Measurements from ENCODE around the gene VDR.

Gene VDR

GRCh38 chr12:47870175-47870781 lies 34.5 kb downstream of the VDR start:
- no peak for DNase-seq (ENCODE audit: low read depth in 2 of 2)

DNA sequence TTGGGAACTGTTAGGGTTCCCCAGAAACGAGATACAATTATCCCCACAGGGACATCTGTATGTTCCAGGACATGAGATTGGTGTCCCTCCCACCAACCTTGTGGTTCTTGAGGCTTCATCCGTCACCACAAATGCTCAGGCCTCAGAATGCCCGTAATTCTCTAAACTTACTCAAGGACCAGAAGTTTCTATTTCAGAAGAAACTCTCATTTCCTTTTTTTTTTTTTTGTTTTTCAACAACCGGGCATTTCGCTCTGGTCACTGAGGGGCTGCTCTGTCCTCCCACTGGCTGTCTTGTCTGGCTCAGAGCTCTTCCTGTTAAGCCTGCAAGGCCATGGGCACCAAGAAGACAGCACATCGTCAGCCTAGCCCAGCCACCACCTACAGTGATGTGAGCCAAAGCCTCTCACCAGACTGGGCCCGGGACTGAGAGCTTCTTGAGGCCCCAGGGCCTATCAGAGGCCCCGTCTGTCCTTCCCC lies 36.2 kb downstream of the VDR start:
- DNase-seq (ENCODE audit: low read depth in 2 of 2) = no peak

- no peak for DNase-seq (ENCODE audit: low read depth in 2 of 2)
Observed at GRCh38 chr12:47868041-47868440, 36.8 kb downstream of the VDR start.

DNA sequence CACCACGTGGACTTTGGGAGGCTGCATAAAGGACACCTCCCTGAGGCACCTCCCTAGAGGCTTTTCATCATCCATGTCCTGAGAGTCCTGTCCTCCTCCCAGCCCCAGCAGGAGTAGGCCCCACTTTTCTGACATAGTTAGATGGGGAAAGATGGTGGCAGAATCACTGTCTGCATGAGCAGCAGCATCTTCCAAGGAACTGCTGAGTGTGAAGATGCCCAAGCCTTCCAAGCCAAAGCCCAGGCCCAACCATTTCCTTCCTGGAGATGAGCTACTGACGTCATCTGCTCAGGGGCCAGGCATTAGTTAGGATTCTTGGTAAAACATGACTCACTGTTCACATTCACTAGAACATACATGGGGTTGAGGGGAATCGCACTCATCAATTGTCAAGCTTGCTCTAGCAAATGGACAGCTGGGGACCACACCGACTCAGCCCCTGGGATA lies 37.3 kb downstream of the VDR start:
- DNase-seq (ENCODE audit: low read depth in 2 of 2) = peak; percentile 57 to 66

DNA sequence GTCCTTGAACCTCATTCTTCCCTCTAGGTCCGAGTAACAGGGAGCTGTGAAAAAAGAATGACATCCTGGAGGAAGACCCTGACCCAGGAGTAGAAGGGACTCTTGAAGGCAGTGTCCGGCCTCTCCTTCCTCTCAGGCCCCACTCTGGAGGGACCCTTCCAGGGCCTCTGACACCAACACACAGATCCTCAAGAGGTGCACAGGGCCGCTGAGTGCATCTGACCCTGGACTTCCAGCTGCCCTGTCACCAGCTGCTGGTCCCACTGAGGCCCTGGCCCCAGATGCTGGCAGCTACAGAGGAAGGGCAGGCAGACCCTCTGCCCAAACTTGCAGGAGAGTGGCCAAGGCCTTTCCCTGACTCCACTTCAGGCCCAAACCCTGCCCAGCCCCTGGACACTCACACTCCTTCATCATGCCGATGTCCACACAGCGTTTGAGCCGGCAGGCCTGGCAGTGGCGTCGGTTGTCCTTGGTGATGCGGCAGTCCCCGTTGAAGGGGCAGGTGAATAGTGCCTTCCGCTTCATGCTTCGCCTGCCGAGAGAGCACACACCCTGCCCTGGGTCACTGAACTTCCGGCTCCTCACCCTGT lies 40.1 kb downstream of the VDR start:
- no peak for DNase-seq (ENCODE audit: low read depth in 2 of 2)

DNA sequence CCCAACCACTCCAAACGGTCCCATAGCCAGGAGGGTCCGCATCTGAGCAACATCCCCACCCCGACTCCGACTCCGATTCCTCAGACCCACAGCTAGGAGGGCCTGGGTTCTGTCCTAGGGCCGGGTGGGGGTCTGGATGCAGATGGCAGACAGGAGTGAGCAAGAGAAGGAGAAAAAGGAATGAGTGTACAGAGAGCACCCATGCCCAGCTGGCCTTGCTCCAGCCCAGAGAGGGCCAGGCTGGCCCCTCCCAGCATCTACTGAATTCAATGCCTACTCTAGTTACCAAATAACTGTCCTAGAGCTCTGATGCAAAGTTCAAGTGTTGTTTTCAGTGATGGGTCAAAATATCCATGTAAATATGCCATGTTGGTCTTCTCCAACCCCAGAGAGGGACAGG lies 40.8 kb downstream of the VDR start:
- DNase-seq (ENCODE audit: low read depth in 2 of 2) = no peak

- no peak for DNase-seq (ENCODE audit: low read depth in 2 of 2)
Observed at GRCh38 chr12:47863467-47863866, 41.3 kb downstream of the VDR start.

DNA sequence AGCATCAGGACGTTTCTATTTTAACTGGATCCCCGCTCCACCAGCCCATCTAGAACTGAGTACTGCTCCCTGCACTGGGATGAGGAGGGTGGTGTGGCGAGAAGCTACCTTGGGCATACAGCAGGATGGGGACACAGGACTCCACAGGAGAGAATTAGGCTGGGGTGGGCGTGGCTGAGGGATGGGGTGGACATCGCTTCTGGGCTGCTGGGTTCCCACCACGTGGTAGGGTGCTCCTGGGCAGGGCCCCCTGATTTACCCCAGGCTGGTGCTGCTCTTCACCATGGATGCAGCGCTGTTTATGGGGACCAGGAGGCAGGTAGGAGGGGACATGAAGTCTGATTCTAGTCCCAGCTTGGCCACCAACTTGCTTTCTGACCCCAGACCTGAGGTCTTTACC lies 41.9 kb downstream of the VDR start:
- DNase-seq (ENCODE audit: low read depth in 2 of 2) = no peak

GRCh38 chr12:47862167-47862750 lies 42.5 kb downstream of the VDR start:
- no peak for DNase-seq (ENCODE audit: low read depth in 2 of 2)

DNA sequence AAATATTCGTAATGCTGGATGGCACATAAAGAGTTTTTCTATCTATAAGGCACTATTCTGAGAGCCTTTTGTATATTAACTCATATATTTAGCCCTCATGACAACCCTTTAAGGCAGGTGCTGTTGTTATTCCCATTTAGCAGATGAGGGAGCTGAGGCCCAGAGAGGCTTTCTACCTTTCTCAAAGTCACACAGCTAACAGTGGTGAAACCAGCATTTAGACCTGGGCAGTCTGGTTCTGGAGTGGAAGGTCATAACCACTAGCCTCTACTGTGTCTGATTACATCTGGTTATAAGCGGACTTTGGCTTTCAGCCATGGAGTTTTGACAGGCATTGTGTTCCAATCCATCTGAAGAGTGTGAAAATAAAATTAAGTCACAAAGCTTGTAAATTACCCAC lies 43.9 kb downstream of the VDR start:
- DNase-seq (ENCODE audit: low read depth in 2 of 2) = no peak

DNA sequence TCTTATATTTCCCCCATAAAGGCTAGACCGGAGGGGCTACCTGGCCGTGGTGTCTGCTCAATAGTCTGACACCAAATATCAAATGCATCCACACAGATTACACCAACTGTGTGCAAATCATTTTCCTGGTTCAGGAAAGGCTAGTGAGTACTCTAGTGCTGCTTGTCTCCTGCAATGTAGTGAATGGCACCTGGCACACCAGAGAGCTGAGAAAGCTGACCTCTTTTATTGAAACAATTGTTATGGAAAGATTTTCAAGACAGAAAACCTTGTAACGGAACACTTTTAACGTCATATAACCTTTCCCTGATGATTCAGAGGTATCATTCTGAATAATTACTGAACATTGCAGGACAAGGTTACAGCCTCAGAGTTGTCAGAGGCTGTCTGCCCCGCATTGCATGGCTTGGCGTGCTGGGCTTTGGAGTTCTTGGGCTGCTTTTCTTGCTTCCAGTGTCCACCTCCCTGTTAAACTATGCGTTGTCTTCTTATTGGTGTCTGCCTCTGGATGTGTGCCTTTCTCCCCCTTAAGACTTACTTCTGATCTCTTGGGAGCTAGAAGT lies 44.4 kb downstream of the VDR start:
- no peak for DNase-seq (ENCODE audit: low read depth in 2 of 2)

DNA sequence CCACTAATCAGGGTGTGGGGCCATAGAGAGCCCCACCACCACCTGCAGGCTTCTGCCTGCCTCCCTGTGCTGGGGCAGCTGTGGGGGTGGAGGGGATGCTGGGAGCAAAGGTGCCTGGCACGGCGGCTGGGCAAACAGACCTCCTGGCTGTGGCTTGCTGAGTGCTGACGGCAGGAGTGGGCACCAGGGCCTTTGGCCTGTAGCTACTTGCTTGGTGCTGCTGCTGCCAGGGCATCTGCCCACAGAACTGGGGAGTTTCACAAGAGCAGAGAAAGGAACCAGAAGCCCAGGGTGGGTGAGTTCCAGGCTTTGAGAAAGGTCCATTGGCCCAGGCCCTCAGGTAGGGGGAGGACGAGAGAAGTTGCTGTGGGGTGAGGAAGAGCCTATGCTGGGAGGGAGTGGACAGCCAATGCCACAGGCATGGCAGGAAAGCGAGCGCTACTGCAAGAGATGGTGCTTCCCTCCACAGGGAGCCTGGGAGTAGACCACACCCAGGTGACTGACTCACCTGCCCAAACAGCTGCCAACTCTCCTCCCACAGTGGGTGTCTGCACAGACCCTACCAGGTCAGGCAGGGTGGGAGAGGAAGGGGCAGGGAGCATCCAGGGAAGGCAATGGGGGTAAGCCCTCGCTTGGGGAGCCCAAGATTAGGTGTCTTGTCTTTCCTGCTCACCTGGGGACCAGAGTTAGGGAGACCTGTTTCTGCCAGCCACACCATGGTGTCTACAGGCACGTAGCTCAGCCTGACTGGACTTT lies 46.1 kb downstream of the VDR start:
- no peak for DNase-seq (ENCODE audit: low read depth in 2 of 2)

GRCh38 chr12:47856721-47857575 lies 47.8 kb downstream of the VDR start:
- DNase-seq (ENCODE audit: low read depth in 2 of 2) = no peak

DNA sequence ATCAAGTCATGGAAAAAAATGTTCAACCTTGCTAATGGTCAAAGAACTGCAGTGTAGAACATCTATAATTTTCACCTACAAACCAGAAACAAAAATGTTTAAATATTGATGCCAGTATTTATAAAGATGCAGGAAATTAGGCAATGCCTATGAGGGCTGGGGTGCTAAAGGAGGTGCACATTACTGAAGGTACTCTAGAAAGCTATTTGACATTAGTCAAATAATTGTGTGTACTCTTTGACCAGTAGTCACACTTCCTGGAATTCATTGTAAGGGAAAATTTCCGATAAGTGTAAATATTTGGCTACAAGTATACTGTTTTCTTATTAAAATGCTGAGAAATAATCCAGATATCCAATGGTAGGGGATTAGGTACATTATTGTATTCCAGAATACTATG lies 48.7 kb downstream of the VDR start:
- no peak for DNase-seq (ENCODE audit: low read depth in 2 of 2)

DNA sequence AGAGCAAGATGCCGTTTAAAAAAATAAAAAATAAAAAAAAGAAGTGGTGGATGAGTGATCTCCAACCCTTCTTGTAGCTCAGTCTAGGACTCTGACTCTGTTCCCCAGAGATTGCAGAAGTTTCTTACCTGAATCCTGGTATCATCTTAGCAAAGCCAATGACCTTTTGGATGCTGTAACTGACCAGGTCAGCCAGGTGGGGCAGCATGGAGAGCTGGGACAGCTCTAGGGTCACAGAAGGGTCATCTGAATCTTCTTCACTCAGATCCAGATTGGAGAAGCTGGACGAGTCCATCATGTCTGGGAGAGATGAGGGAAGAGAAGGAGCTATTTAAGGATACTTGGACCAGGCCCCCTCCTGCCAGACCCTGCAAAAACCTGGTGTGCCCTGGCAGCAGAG lies 49.3 kb downstream of the VDR start:
- no peak for DNase-seq (ENCODE audit: low read depth in 2 of 2)

GRCh38 chr12:47854531-47854930 lies 50.3 kb downstream of the VDR start:
- DNase-seq (ENCODE audit: low read depth in 2 of 2) = no peak

DNA sequence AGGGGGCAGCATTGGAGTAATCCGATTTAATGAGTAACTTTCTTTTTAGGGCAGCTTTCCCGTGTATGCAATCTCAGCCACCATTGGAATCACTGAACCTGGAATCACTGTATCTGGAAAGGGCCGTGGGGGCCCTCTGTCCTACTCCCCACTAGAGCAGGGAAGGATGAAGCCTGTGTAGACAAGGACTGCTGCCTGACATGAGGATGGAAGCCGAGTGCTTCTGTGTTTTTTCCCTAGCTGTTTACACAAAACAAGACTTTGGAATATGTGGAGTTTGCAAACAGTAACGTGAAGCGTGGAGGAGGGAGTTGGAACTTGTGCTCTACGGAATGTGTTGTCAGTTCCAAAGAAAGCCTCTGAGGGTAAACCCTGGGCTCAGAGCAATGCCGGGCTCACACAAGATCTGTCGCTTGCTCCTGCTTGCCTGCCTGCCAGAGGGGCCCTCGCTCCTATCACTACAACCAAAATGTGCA lies 52.7 kb downstream of the VDR start:
- no peak for DNase-seq (ENCODE audit: low read depth in 2 of 2)

DNA sequence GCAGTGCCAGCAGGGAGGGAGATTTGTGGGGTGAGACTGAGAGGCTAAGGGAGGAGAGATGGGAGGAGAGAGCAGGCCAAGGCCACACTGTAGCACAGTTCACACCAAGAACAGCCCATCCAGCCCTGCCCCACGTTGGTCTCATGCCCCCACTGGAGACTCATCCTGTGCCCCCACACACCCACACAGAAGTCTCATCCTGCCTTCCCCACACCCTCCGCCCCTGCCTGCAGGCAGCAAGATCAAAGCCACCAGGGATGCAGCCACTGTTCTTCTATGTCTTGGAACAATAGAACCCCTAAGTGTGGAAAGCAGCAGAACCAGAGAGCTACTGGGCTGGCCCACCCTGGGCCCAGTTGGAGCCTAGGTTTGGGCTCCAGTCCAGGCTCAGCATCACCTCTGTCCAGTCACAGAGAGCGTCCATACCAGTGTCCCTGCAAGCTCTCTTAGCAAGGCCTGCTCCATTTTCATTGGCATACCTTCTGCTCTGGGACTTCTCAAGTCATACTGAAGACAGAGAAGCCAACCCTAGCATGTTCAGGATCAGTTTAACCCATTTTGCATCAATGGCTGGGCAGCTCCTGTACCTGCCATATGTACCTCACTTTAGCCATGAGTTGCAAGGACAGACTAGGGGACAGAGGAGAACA lies 53.4 kb downstream of the VDR start:
- no peak for DNase-seq (ENCODE audit: low read depth in 2 of 2)

DNA sequence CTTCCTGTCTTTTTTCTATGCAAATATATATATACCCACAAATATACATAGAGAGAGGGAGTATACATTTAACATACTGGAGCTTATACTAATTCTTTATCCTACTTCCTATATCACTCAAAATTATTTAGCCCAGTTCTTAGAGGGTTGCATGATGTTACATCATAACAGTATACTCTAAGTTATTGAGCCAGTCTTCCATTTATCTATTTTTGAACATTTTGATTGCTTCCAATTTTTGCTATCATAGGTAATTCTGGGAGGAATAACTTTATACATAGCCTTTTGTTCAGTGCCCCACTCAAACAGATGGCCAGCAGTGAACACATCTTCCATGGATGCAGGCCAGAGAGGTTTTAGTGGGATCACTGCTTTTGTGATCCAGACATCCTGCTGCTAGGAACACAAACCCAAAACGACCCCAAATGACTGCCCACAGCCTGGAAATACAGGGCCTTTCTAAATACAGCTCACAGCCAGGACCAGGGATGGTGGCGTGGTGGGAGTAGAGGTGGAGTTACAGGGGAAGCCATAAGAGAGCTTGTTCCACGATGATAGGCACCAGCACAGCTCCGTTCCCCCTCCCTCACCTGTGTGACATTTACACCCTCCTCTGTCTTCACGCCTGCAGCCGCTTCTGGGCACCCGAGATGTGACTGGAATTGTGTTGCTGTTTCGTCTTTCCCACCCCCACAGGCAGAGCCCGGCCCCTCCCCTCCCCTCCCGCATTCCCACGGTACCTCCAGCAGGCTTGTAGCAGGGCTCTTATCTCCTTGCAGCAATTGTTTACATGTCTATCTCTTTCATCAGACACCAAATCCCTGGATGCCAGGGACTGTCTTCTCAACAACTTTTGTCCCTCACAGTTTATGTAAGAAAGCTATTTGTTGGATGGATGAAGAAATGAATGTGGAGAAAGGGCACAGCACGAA lies 54.4 kb downstream of the VDR start:
- DNase-seq (ENCODE audit: low read depth in 2 of 2) = no peak

DNA sequence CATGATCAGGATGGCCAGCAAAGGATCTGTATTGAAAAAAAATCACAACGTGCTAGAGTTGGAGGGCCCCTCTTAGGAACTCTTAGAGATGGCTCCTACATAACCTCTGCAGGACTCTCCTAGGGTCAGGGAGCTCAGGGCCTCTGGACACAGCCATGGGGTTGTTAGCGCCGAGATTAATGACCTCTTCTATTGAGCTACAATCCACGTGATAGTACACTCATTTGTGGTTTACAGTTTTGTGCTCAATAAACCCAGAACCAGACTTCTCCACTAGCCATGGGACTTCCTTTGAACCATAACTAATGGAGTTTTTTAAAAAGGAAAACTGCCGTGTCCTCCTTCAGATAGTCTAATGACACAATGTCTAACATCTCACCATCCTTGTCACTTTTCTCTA lies 55.5 kb downstream of the VDR start:
- DNase-seq (ENCODE audit: low read depth in 2 of 2) = no peak
